GM21786 (cell line): ENCODE data around the gene PRKRIP1.
"Not testable (repeated sequence)": the region's sequence is repeated elsewhere in the genome, so short reads cannot be mapped to it uniquely, and the experiment has no call there.

ENCODE experiments used
- ATAC-seq: cut with Tn5 transposase; IDR thresholded peaks from one replicate; pipeline ENCODE4 v1.9.1; 2021; ENCODE audit not compliant: unreplicated experiment

PRKRIP1 gene

DNA sequence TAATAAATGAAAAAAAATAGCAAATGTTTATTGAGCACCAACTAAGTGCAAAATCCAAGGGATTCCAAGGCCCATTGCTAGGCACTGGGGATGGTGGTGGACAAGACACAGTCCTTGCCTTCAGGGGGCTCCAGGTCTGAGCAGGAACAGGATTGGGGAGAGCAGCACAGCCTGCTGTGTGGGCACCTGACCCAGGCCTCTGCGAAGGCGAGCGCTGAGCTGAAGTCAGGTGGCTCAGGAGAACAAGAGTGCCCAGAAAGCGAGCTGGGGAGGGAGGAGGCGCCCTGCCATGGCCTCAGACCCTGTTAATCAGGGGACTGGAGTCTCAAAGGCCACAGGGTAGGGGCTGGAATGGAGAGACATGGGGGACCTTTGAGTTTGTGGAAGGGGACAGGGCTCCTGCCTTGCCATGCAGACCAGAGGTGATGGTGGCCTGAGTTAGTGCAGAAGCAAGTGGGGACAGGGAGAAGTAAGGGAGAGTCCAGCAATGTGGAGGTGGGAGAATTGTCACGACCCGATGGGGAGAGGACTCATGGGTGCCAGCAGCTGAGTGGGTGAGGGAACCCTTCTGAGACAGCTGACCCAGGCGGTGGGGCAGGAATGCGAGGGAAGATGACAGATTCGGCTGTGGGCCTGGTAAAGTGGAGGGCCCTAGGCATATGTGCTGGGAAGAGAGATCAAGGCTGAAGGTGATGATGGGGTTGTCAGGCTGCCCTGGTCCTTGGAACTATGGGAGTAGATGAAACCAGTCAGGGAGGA lies 33.2 kb downstream of the PRKRIP1 start:
- no peak for ATAC-seq

DNA sequence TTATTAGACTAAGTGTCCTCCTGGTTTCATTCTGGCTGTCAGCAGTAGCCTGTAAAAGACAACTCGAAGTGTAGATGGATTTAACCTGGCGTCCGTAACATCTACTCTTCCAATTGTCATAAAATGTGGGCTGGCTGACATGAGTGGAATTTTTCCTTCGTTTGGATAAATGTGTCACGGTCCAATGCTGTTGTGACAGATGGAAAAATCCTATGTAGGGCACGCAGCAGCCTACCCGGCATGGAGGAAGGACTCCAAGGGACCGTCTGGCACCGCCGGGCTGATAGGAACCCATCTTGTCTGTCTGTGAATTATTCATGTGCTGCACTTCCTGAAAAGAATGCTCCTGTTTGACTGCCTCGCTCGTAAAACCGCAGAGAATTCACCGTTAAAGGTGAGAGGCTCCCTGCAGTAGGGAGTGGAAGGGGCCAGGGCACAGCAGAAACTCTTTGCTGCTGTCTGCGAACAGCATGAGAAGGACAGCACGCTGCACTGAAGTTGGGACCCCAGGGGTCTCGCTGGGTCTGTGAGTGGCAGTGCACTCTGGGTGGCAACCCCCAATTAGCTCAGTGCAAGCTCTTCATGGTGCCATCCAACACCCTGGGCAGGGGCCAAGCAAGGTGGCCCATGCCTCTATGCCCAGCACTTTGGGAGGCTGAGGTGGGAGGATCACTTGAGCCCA lies 35.6 kb downstream of the PRKRIP1 start:
- peak; percentile 35 for ATAC-seq

- ATAC-seq: peak; percentile 24
Observed at GRCh38 chr7:102432442-102433218, 36.5 kb downstream of the PRKRIP1 start.

- peak; percentile 44 for ATAC-seq
Observed at GRCh38 chr7:102433219-102434038, 37.3 kb downstream of the PRKRIP1 start, which contains the start of gene ORAI2. Gene ORAI2 (plus strand): TSS chr7:102433575. CDS start chr7:102438957, 5,382 bp downstream.

DNA sequence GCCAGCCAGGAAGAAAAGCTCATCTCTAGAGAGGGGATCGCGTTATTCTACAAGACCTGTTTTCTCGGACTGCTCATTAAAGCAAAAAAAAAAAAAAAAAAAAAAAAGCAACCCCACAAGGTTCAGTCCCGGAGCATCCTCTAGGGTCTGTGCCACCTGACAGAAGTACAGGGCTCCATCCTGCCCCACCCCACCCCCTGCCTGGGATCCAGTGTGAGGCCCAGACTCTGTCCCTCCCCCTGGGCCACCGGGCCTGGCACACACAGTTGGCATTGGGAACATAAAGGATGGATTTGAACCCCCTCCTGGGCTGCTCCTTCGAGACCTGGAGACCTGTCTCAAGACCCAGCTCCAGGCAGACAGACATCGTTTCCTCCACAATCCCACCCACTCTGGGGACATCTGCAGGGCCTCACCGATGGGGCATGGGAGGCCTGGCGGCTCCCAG lies 37.9 kb downstream of the PRKRIP1 start:
- no peak for ATAC-seq

DNA sequence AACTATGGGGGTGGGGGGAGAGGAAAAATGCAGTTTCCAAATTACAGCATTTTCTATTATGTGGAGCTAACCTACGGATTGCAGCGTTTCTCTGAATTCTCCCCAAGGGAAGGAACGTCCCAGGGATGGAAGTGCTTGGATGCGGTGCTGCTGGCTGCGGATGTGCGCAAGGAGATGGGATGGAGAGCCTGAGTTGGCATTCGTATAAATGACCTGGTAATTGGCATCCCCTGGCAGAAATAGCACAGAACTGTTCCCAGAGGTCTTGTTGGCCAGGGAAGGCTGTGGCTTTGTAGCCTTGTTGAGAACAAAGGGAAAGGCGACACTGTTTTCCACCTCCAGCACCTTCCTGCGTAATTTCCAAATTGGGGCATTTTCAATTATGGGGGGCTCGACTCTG lies 40.0 kb downstream of the PRKRIP1 start:
- no peak for ATAC-seq

- no peak for ATAC-seq
Observed at GRCh38 chr7:102439963-102440795, 44.0 kb downstream of the PRKRIP1 start.

GRCh38 chr7:102444961-102445673 lies 49.0 kb downstream of the PRKRIP1 start:
- ATAC-seq: peak; percentile 44

DNA sequence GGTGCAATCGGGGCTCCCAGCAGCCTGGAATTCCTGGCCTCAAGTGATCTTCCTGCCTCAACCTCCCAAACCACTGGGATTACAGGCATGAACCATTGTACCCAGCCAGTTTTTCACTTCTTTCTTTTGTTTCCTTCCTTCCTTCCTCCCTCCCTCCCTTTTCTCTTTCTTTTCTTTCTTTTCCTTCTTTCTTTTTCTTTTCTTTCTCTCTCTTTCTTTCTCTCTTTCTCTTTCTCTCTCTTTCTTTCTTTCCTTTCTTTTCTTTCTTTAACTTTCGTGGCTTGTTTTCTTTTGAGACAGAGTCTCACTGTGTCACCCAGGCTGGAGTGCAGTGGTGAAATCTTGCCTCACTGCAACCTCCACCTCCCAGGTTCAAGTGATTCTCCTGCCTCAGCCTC lies 49.5 kb downstream of the PRKRIP1 start:
- no peak for ATAC-seq

DNA sequence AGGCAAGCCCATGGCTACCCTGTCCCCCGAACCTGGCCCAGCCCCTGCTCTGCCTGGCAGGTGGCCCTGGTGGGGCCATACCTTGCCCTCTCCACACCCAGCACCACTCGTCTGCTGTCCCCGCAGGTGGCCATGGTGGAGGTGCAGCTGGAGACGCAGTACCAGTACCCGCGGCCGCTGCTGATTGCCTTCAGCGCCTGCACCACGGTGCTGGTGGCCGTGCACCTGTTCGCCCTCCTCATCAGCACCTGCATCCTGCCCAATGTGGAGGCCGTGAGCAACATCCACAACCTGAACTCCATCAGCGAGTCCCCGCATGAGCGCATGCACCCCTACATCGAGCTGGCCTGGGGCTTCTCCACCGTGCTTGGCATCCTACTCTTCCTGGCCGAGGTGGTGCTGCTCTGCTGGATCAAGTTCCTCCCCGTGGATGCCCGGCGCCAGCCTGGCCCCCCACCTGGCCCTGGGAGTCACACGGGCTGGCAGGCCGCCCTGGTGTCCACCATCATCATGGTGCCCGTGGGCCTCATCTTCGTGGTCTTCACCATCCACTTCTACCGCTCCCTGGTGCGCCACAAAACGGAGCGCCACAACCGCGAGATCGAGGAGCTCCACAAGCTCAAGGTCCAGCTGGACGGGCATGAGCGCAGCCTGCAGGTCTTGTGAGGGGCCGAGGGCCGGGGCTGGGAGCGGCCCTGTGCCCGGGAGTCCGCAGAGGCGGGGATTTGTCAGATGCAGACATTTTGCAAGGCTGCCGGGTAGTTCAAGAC lies 50.4 kb downstream of the PRKRIP1 start:
- ATAC-seq: no peak

DNA sequence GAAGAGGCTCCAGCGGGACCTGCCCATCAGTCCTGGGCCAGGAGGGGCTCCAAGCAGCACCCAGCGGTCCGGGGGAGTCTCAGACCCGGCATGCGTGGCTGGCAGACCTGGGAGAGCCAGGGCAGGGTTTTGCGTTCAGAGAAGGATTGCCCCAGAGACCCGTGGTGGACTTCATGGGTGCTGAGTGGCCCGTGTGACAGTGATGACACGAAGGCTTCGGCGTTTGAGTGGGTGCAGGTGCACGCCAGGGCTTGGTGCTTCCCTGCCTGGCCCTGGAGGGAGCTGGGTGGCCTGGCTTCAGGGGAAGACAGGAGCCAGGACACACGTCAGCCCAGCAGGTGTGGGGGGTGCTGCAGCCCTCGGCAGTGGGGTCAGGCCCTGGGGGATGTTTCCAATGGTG lies 51.1 kb downstream of the PRKRIP1 start:
- ATAC-seq: no peak

DNA sequence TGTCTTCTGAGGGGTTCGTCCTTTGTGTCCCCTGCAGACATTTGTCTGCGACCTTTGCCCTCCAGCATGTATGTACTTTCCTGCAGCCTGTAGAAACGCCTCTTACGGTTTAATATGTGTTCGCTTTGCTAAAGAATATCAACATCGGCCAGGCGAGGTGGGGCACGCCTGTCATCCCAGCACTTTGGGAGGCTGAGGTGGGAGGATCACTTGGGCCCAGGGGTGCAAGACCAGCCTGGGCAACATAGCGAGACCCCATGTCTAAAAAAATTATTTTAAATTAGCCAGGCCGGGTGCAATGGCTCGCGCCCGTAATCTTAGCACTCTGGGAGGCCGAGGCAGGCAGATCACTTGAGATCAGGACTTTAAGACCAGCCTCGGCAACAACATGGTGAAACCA lies 53.0 kb downstream of the PRKRIP1 start:
- no peak for ATAC-seq

- no peak for ATAC-seq
Observed at GRCh38 chr7:102450242-102450641, 54.1 kb downstream of the PRKRIP1 start.

DNA sequence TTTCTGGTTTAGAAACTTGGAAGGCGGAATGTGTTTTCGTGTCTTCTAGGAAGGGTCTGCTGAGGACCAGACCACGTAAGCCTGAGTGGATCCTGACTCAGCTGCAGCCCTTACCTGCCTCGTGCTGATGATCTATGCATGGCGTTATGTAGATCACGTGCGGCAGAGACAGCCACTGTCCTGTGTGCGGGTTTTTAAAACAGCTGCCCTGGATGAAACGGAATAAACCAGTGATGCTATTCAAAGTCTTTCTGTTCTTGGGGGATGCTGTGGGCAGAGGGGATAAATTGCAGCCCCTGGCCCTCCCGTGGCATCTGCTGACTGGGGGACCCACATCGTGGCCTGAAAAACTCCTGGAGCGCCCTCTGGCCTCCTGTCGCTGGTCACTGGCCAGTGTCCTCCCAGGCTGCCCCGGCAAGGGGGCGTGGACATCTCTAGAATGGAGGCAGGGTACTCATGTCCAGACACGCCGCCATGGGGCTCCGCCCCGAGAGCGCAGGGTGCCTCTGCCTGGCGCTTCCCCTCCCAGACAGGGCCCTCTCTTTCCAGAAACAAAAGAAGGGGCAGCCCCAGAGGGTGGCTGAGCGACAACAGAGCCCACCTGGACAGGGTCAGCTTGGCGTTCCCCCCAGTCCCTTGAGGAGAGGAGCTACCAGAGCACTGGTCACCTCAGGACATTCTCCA lies 55.4 kb downstream of the PRKRIP1 start:
- ATAC-seq: no peak

GRCh38 chr7:102452451-102452850 lies 56.3 kb downstream of the PRKRIP1 start:
- ATAC-seq: no peak

- no peak for ATAC-seq
Observed at GRCh38 chr7:102453319-102453718, 57.2 kb downstream of the PRKRIP1 start.

DNA sequence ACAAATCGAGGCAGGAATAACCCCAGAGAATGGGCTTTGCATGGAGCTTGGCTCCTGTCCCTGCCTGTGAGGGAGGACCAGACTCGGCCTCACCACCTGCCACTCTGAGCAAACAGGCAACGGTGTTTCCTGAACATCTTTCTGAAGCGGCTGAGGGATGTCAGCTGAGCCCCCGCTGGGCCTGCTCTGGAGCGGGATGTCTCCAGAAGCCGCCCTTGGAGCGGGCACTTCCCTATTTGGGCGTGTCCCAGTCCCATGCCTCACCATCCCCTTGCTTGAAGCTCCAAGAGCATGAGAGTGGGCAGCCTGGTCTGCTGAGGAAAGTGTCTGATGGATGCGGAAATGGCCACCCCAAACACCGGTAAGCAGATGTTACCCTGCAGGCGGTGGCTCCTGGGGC lies 58.3 kb downstream of the PRKRIP1 start:
- no peak for ATAC-seq

- not testable (repeated sequence) for ATAC-seq
Observed at GRCh38 chr7:102454932-102455331, 58.8 kb downstream of the PRKRIP1 start.
